HEK293 (cell line): ENCODE data around the gene COQ4.

ENCODE experiments used
- CTCF ChIP-seq: fragments of 450-650 bp; formaldehyde crosslinking; IDR thresholded peaks from 2 replicates; pipeline ENCODE4 v1.5.1; 2016; ENCODE audit warnings: missing biosample characterization, missing genetic modification characterization
- ZNF843 ChIP-seq: fragments of 450-650 bp; formaldehyde crosslinking; IDR thresholded peaks from 2 replicates; pipeline ENCODE4 v1.5.1; 2016; ENCODE audit warnings: missing biosample characterization, missing genetic modification characterization

DNA sequence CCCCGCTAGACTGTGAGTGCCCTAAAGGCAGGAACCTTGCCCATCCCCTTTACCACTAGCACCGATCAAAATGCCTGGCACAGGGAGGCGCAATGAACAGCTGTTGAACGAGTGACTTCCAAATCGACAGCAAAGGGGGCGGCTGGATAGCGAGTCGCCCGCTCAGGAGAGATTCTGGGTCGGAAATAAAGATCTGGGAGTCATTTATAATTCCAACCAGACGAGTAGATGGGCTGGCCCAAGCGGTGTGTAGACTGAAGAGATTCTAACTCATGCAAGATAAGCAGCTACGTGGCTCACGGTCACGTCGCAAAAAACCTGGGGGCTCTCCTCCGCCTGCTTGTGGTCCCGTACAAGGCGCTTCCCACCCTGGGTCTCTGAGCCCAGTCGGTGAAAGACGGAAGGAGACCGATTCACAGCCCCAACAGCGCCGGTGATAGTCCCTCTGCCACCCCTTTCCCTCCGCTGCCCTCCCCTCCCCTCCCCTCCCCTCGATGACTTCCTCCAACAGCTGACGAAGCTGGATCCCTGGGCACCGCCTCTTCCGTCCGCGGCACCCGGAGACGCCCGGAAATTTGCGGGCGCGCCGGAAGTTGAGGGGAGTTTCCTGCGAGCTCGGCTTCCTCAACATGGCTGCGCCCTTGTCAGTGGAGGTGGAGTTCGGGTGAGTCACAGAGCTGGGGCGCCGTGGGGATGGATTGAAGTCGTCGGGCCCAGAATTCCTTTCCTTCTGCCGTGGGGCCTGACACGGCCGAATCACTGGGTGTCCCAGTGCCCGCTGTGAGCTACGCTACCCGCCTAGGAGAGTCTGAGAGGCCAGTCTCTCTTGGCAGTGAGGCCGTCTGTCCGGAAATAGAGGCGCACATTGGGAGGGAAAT is 48.4 kb downstream of the COQ4 start, which contains the start of gene URM1:
- TF ChIP-seq ZNF843 (tag by site-specific recombination), result no peak
- no peak for TF ChIP-seq CTCF (tag by site-specific recombination)
